ENCODE measurements around the gene EMC9.

EMC9 gene

GRCh38 chr14:24122416-24122815 lies 19.0 kb downstream of the EMC9 start:
- Histone ChIP-seq H3K4me3 (ENCODE audit: low read length) (no peak overlapping the region), H3K4me1 (ENCODE audit: control insufficient read depth, insufficient read depth, low read length) (no peaks in the 10 kb centered on the region), H3K9me3 (replicated peaks; ENCODE audit: low read length) (no peaks in the 10 kb centered on the region), H3K36me3 (ENCODE audit: insufficient read depth, low read length) (peaks cover 31% of the 10 kb centered on the region), H3K4me2 (ENCODE audit: low read length) (no peak overlapping the region), H3K9ac (ENCODE audit: low read depth, low read length) (no peak overlapping the region), H3K27me3 (ENCODE audit: control insufficient read depth, insufficient read depth, low read length) (no peaks in the 10 kb centered on the region)

DNA sequence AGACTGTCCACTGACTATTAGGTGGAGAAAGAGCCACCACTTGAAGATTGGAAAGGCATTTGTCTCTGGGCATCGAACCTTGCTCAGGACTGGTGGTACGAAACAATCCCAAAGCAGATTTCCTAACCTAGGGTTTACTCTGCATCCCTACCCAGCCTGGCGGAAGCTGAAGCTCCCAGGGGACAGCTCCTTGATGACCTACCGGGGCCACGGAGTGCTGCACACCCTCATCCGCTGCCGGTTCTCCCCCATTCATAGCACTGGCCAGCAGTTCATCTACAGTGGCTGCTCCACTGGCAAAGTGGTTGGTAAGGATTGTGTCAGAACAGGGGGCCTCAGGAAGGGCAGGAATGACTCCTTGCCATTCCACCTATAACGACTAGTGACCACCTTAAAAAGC lies 20.2 kb downstream of the EMC9 start:
- Histone ChIP-seq H3K4me1 (ENCODE audit: control insufficient read depth, insufficient read depth, low read length) (no peaks in the 10 kb centered on the region), H3K4me2 (ENCODE audit: low read length) (no peak overlapping the region), H3K9ac (ENCODE audit: low read depth, low read length) (no peak overlapping the region), H3K27me3 (ENCODE audit: control insufficient read depth, insufficient read depth, low read length) (no peaks in the 10 kb centered on the region), H3K4me3 (ENCODE audit: low read length) (no peak overlapping the region), H3K36me3 (ENCODE audit: insufficient read depth, low read length) (peaks cover 31% of the 10 kb centered on the region), H3K9me3 (replicated peaks; ENCODE audit: low read length) (no peaks in the 10 kb centered on the region)

DNA sequence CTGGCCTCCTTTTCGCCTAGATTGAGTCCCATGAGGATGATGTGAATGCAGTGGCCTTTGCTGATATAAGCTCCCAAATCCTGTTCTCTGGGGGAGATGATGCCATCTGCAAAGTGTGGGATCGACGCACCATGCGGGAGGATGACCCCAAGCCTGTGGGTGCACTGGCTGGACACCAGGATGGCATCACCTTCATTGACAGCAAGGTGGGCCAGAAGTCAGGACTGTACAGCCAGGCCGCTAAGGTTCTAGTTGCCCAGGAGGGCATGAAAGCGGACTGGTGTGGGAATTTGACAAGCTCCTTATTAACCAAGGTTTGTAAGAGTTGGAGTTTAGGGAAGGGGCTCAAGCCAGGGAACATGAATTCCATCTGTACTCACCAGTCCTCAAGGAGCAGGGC lies 21.7 kb downstream of the EMC9 start:
- H3K4me3 ChIP-seq (ENCODE audit: low read length): no peak overlapping the region
- peaks cover 31% of the 10 kb centered on the region for H3K36me3 ChIP-seq (ENCODE audit: insufficient read depth, low read length)
- H3K27me3 ChIP-seq (ENCODE audit: control insufficient read depth, insufficient read depth, low read length): no peaks in the 10 kb centered on the region
- H3K4me2 ChIP-seq (ENCODE audit: low read length): no peak overlapping the region
- no peak overlapping the region for H3K9ac ChIP-seq (ENCODE audit: low read depth, low read length)
- no peaks in the 10 kb centered on the region for H3K9me3 ChIP-seq (replicated peaks; ENCODE audit: low read length)
- H3K4me1 ChIP-seq (ENCODE audit: control insufficient read depth, insufficient read depth, low read length): peaks cover 6% of the 10 kb centered on the region

DNA sequence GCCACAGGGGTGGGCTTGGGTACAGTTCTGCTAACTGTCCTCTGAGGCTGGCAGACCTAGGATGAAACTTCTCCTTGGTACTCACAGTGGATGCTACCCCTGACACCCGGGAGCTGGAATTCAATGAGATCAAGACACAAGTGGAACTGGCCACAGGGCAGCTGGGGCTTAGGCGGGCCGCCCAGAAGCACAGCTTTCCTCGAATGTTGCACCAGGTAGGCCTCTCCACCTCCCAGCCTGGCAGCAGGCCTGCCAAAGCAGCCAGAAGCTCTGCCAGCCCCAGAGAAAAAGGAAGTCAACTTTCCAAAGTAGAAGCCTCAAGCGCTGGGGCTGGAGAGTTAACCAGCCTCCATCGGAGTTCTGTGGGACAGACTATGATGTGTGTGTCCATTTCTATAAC lies 24.2 kb downstream of the EMC9 start:
- Histone ChIP-seq H3K36me3 (ENCODE audit: insufficient read depth, low read length) (peaks cover 31% of the 10 kb centered on the region), H3K4me1 (ENCODE audit: control insufficient read depth, insufficient read depth, low read length) (peaks cover 11% of the 10 kb centered on the region), H3K4me2 (ENCODE audit: low read length) (no peak overlapping the region), H3K9ac (ENCODE audit: low read depth, low read length) (no peak overlapping the region), H3K9me3 (replicated peaks; ENCODE audit: low read length) (no peaks in the 10 kb centered on the region), H3K4me3 (ENCODE audit: low read length) (no peak overlapping the region), H3K27me3 (ENCODE audit: control insufficient read depth, insufficient read depth, low read length) (no peaks in the 10 kb centered on the region)

DNA sequence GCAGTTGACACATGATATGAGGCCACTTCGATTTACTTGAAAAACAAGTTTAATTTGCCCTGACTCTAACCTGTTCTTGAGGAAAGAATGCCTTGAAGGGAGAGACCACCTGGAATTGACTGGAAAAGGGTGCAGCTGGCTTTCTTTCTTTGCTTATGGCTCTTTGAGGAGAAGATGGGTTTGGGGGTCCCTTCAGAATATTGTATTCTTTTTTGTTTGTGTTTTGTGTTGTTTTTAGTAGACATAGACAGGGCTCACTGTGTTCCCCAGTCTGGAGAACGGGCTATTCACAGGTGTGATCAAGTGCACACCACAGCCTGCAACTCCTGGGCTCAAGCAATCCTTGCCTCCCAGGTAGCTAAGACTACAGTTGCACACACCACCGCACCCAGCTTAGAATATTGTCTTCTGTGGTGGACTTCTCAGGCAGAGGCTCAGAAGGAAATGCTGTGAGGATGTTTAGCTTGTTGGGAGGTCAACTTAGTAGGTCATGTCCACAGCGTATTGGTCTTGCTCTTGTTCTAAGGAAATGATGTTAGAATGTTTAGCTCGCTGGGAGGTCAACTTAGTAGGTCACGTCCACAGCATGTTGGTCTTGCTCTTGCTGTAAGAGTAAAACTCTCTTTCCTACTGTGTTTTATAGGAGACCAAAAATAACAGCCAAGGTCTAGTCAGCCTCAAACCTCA lies 25.1 kb downstream of the EMC9 start:
- peaks cover 24% of the 10 kb centered on the region for H3K36me3 ChIP-seq (ENCODE audit: insufficient read depth, low read length)
- H3K4me3 ChIP-seq (ENCODE audit: low read length): peak overlapping the region; percentile 76
- H3K4me1 ChIP-seq (ENCODE audit: control insufficient read depth, insufficient read depth, low read length): peaks cover 11% of the 10 kb centered on the region
- no peak overlapping the region for H3K9ac ChIP-seq (ENCODE audit: low read depth, low read length)
- no peaks in the 10 kb centered on the region for H3K27me3 ChIP-seq (ENCODE audit: control insufficient read depth, insufficient read depth, low read length)
- peak overlapping the region; percentile 90 for H3K4me2 ChIP-seq (ENCODE audit: low read length)
- no peaks in the 10 kb centered on the region for H3K9me3 ChIP-seq (replicated peaks; ENCODE audit: low read length)

- Histone ChIP-seq H3K36me3 (ENCODE audit: insufficient read depth, low read length) (peaks cover 17% of the 10 kb centered on the region), H3K9me3 (replicated peaks; ENCODE audit: low read length) (no peaks in the 10 kb centered on the region), H3K4me1 (ENCODE audit: control insufficient read depth, insufficient read depth, low read length) (peaks cover 11% of the 10 kb centered on the region), H3K4me2 (ENCODE audit: low read length) (peak overlapping the region; percentile 90), H3K9ac (ENCODE audit: low read depth, low read length) (peak overlapping the region; percentile 91), H3K4me3 (ENCODE audit: low read length) (peak overlapping the region; percentile 76), H3K27me3 (ENCODE audit: control insufficient read depth, insufficient read depth, low read length) (no peaks in the 10 kb centered on the region)
These were observed 25.8 kb downstream of the EMC9 start for GRCh38 chr14:24115422-24116127.

DNA sequence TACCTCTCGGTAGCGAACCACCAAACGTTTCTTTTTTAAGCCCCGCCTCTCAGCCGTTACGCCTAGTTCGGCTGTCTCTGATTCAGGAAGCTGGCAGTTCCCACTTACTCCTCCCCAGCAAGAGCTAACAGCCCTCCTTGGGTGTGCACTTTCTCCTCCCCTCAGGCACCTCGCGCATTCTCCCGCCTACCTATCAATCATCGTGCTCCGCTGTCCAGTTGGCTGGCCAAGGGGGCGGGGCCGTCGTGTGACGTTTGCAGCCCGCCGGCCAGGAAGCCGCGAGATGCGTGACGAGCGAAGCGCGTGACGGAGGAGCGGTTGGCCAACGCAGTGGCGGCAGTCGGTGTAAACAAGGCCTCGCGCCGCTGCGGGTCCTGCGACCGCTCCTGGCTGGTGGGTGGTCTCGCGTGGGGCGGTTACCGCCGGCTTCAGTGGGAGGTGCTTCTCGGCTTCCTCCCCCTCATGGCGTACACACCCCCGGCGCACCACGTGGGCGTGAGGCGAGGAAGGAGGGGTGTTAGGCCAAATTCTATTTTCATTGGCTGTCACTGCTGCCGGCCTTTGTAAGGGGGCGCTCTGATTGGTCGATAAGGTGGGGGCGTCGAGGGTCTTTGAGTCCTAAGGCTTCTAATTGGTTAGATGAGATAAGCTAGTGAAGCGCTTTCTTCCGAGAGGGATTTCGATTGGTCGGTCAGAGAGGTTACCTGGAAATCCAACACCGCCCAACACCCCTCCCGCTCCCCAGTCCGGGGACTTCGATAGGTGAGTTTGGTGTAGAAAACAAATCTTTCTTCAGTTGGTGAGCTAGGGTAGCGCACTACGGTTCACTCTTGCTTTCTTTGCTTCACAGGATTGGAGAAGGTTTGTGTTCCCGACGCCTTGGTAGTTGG lies 26.6 kb downstream of the EMC9 start, which contains the start of the genes DCAF11 and NRL:
TSS of gene DCAF11 (plus strand) at position 246 of the 890 bp plus-strand sequence. CDS start 818 bp downstream, outside the sequence.
TSS of gene NRL (minus strand) at position 418 of the 890 bp plus-strand sequence. CDS start 32,101 bp downstream, outside the sequence.
- Histone ChIP-seq H3K4me3 (ENCODE audit: low read length) (peak within 1 kb of the TSS; percentile 76), H3K4me2 (ENCODE audit: low read length) (peak within 1 kb of the TSS; percentile 93), H3K27me3 (ENCODE audit: control insufficient read depth, insufficient read depth, low read length) (no peaks in the 10 kb centered on the region), H3K36me3 (ENCODE audit: insufficient read depth, low read length) (peaks cover 14% of the 10 kb centered on the region), H3K9me3 (replicated peaks; ENCODE audit: low read length) (no peaks in the 10 kb centered on the region), H3K9ac (ENCODE audit: low read depth, low read length) (peak within 1 kb of the TSS; percentile 91), H3K4me1 (ENCODE audit: control insufficient read depth, insufficient read depth, low read length) (peaks cover 11% of the 10 kb centered on the region)

DNA sequence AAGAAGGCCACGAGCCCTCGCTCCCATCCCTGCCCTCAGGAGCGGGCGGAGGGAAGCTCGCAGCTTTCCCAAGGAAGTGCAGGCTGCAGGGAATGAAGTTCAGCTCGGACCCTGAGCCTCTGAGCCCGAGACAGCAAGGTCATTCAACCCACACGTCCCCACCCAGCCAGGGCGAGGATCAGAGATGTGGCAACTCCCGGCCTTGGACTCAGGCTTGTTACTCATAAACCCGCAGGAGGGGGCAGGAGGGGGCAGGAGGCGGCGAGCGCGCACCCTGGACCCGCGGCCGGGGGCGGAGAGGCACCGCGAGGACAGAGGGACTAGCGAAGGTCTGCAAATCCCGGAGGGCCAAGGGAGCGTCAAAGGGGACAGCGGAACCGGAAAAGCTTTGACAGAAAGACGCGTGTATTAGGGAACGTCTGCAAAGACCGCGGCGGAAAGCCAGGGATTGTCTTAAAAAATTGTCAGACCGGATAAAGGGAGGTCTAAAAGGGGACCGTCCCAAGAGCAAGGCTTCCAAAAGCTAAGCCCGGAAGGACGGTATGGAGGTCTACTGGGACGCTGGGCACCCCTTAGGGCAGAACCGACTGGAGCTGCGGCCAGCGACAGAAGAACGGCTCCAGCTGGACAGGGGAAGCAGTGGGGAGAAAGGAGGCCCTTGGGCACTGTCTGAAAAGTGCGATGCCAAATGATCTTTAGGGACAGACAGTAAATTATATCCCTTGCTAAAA lies 27.4 kb downstream of the EMC9 start:
- Histone ChIP-seq H3K4me3 (ENCODE audit: low read length) (peak overlapping the region; percentile 76), H3K4me2 (ENCODE audit: low read length) (peak overlapping the region; percentile 93), H3K4me1 (ENCODE audit: control insufficient read depth, insufficient read depth, low read length) (peaks cover 11% of the 10 kb centered on the region), H3K9ac (ENCODE audit: low read depth, low read length) (peak overlapping the region; percentile 91), H3K27me3 (ENCODE audit: control insufficient read depth, insufficient read depth, low read length) (no peaks in the 10 kb centered on the region), H3K36me3 (ENCODE audit: insufficient read depth, low read length) (peaks cover 5% of the 10 kb centered on the region), H3K9me3 (replicated peaks; ENCODE audit: low read length) (no peaks in the 10 kb centered on the region)

GRCh38 chr14:24113379-24113800 lies 28.0 kb downstream of the EMC9 start:
- no peaks in the 10 kb centered on the region for H3K9me3 ChIP-seq (replicated peaks; ENCODE audit: low read length)
- H3K4me3 ChIP-seq (ENCODE audit: low read length): peak overlapping the region; percentile 76
- H3K4me1 ChIP-seq (ENCODE audit: control insufficient read depth, insufficient read depth, low read length): peaks cover 13% of the 10 kb centered on the region
- peak overlapping the region; percentile 93 for H3K4me2 ChIP-seq (ENCODE audit: low read length)
- no peaks in the 10 kb centered on the region for H3K36me3 ChIP-seq (ENCODE audit: insufficient read depth, low read length)
- no peaks in the 10 kb centered on the region for H3K27me3 ChIP-seq (ENCODE audit: control insufficient read depth, insufficient read depth, low read length)
- H3K9ac ChIP-seq (ENCODE audit: low read depth, low read length): peak overlapping the region; percentile 91

DNA sequence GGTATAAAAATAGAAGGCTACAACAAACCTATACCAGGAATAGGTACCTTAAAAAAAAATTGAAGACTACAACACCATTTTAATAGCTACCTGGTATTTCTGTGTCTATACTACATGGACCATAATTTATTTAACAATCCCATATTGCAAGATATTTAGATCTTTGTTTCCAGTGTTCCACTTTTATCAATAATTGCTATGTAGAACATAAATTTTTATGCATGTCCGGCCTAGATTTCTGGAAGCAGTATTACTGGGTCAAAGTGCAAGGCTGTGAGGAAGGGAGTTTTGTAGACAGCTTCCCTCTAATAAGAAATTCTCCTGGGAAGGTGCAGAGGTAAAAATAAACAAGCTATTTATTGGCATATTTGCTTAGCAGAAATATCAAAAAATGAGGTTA lies 30.9 kb downstream of the EMC9 start:
- no peak overlapping the region for H3K4me2 ChIP-seq (ENCODE audit: low read length)
- H3K27me3 ChIP-seq (ENCODE audit: control insufficient read depth, insufficient read depth, low read length): no peaks in the 10 kb centered on the region
- H3K9me3 ChIP-seq (replicated peaks; ENCODE audit: low read length): no peaks in the 10 kb centered on the region
- no peaks in the 10 kb centered on the region for H3K36me3 ChIP-seq (ENCODE audit: insufficient read depth, low read length)
- no peak overlapping the region for H3K4me3 ChIP-seq (ENCODE audit: low read length)
- H3K9ac ChIP-seq (ENCODE audit: low read depth, low read length): no peak overlapping the region
- peaks cover 13% of the 10 kb centered on the region for H3K4me1 ChIP-seq (ENCODE audit: control insufficient read depth, insufficient read depth, low read length)

All from skeletal muscle satellite cell (primary cell).